Pancreas (tissue), 10 donors: ENCODE measurements around the gene SMIM8. TPM values are rescaled to one million over a fixed set of nuclear protein-coding genes. Genes with fewer than 3 reads are reported as not detected.
A peak's percentile ranks its signal among the peaks of the same experiment; 100 is the strongest.
"Not testable (repeated sequence)": the region's sequence is repeated elsewhere in the genome, so short reads cannot be mapped to it uniquely, and the experiment has no call there.

Experiments used
- ATAC-seq, 4 donors: fragments of 200-7000 bp; cut with Tn5 transposase; one replicate each; pipeline versions ENCODE4 v1.8.0 to v1.9.1; 2020; ENCODE audit warnings: mild to moderate bottlenecking in 4 of 4, moderate library complexity in 4 of 4
- DNase-seq, 6 donors: peaks; one replicate each; pipeline ENCODE4 v3.0.0-alpha.2; 2020
- FAIRE-seq: peaks from 2 replicates; lab custom pipeline; 2012; peaks lifted over from hg19 to GRCh38; lab: Jason Lieb, UNC
- H3K27ac ChIP-seq, 4 donors: fragments of 200-600 bp; sonication (generic); 1 replicate in 3 of 4; 2 replicates in 1 of 4; pipeline versions ENCODE4 v1.5.0 to v1.8.0; 2020
- H3K27me3 ChIP-seq, 4 donors: fragments of 200-600 bp; one replicate each; pipeline ENCODE4 v1.8.0; 2021
- H3K36me3 ChIP-seq, 3 donors: fragments of 200-600 bp; sonication (generic) in 1 of 3; one replicate each; pipeline versions ENCODE4 v1.5.0 to v1.8.0; 2020 to 2021
- H3K4me1 ChIP-seq, 3 donors: fragments of 200-600 bp; one replicate each; pipeline ENCODE4 v1.8.0; 2021
- H3K4me3 ChIP-seq, 4 donors: fragments of 200-600 bp; sonication (generic) in 2 of 4; one replicate each; pipeline versions ENCODE4 v1.5.0 to v1.8.0; 2020 to 2021
- H3K9me3 ChIP-seq, 4 donors: fragments of 200-600 bp; one replicate each; pipeline ENCODE4 v1.8.0; 2021
- CTCF ChIP-seq, 4 donors: fragments of 200-600 bp; sonication (generic) in 3 of 4; IDR thresholded peaks; one replicate each; pipeline versions ENCODE4 v1.5.0 to v1.8.0; 2021; ENCODE audit warnings: antibody characterized with exemption in 4 of 4
- WGBS, 2 donors: extraction: QIAGEN DNeasy Blood & Tissue Kit; methylation state at CpG; one replicate each; pipeline ENCODE4 v1.1.7; 2013; 5-methylcytosine and 5-hydroxymethylcytosine counted together
- intact Hi-C, 3 donors: fragments of 100-400 bp; cut with DNase I; formaldehyde crosslinking; loops; one replicate each; pipeline versions ENCODE4 v1.11.1 to v1.14.2; 2022
- polyA plus RNA-seq, 2 donors: library from polyadenylated mRNA; stranded (reverse); fragments of 200-250 nt; gene quantifications; one replicate each; pipeline ENCODE4 v1.2.3, GENCODE V29; 2013
- total RNA-seq, 6 donors: library from RNA; stranded (reverse); fragmentation: NEBNext Ultra II Directional in 4 of 6; extraction: Animal tissue kit (Norgen Biotek cat#: 25700) in 4 of 6; gene quantifications; one replicate each; pipeline versions ENCODE4 v1.2.1 to v1.2.4, GENCODE V29; 2021 to 2023
- donor health status: healthy with polysubstance abuse.
- donor health status: DM: no; HTN: no; CAD: no; lungs with moderate emphysema.
- donor health status: DM: no; HTN: no; CAD: no.
- donor health status: control.
- donor health status: control.
- donor health status: Bipolar disorder and iron deficiency.
- donor health status: DM: yes; HTN: yes; CAD: no.
- donor health status: DM: no; HTN: no; CAD: no.
- donor health status: DM: no; HTN: no; CAD: no.
- donor health status: DM: yes; HTN: yes; CAD: no.

The SMIM8 gene
- total and polyA plus RNA-seq, 8 donors, result 2.7 to 6.4 (median 3.9) TPM

GRCh38 chr6:87289571-87289970 is 32.8 kb upstream of the SMIM8 start:
- H3K4me3 ChIP-seq, result no peak overlapping the region
- ATAC-seq (no peak), FAIRE-seq (no peak), DNase-seq (no peak)
- no peak overlapping the region for H3K27ac ChIP-seq
- H3K27me3 ChIP-seq, result no peaks in the 10 kb centered on the region
- no peak for TF ChIP-seq CTCF (IDR thresholded peaks at IDR 0.05)
- no peaks in the 10 kb centered on the region for H3K36me3 ChIP-seq
- 72 to 85% methylated on average over 3 of the region's 3 CpGs for WGBS, 2 donors
- no peaks in the 10 kb centered on the region for H3K9me3 ChIP-seq
- intact Hi-C loops, result no loop called here
- H3K4me1 ChIP-seq, result peaks cover 0 to 5% (median 0%) of the 10 kb centered on the region in 3 donors

GRCh38 chr6:87291883-87292282 is 30.5 kb upstream of the SMIM8 start:
- TF ChIP-seq CTCF (IDR thresholded peaks at IDR 0.05), result no peak
- 18 to 28% methylated on average over 2 of the region's 2 CpGs for WGBS, 2 donors
- H3K9me3 ChIP-seq, result no peaks in the 10 kb centered on the region
- intact Hi-C loops, result no loop called here
- no peak overlapping the region for H3K4me3 ChIP-seq
- no peaks in the 10 kb centered on the region for H3K27me3 ChIP-seq
- DNase-seq (no peak), FAIRE-seq (no peak), ATAC-seq (peak in 3 of 4 donors; percentile 44 to 73 (median 60))
- H3K4me1 ChIP-seq, result peaks cover 0 to 5% (median 0%) of the 10 kb centered on the region in 3 donors
- no peak overlapping the region for H3K27ac ChIP-seq
- no peaks in the 10 kb centered on the region for H3K36me3 ChIP-seq

DNA sequence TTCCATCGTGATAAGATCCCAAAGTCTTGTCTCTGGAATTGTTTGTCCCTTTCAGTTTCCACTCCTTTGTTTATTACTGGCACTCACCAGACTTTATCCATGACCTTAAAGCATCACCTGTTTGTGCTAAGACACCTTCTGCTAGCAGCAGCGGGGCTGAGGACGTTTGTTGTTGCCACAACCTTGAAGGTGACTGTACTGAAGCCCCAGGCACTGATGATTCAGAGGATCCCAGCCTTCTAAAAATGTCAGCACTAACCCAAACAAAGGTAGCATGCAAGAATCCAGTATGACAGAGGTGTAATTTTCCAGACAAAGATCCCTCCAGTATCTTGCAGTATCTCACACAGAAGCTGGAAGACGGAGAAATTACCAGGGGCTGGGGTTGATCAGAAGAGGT is 28.9 kb upstream of the SMIM8 start:
- Histone ChIP-seq H3K27ac (no peak overlapping the region), H3K4me3 (no peak overlapping the region), H3K27me3 (no peaks in the 10 kb centered on the region), H3K9me3 (no peaks in the 10 kb centered on the region), H3K36me3 (no peaks in the 10 kb centered on the region), H3K4me1 (peaks cover 0 to 5% (median 0%) of the 10 kb centered on the region in 3 donors)
- 69 to 80% methylated on average over 4 of the region's 4 CpGs for WGBS, 2 donors
- intact Hi-C loops, result no loop called here
- no peak for FAIRE-seq
- DNase-seq, result no peak
- TF ChIP-seq CTCF (IDR thresholded peaks at IDR 0.05), result no peak
- ATAC-seq, result no peak

DNA sequence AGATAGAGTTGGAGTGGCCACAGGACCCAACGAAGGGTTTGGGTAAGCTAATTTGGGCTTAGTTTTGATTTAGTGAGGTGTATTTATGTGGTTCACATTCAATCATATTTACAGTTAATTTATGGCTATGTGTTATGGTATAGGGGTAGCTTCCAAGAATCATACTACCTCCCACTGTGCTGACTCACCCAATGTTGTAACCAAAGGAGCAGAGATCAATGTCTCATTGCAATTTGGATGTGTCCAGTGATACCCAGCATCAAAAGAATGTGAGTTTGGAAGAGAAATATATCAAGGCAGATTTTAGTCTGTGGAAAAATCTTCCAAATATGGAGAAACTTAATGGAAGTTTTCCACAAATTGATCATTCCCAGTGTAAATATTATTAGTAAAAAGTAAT is 25.3 kb upstream of the SMIM8 start:
- no peak overlapping the region for H3K4me3 ChIP-seq
- FAIRE-seq (no peak), DNase-seq (no peak), ATAC-seq (no peak)
- H3K27me3 ChIP-seq, result no peaks in the 10 kb centered on the region
- H3K36me3 ChIP-seq, result no peaks in the 10 kb centered on the region
- H3K27ac ChIP-seq, result no peak overlapping the region
- peaks cover 0 to 2% (median 0%) of the 10 kb centered on the region in 3 donors for H3K4me1 ChIP-seq
- no peak for TF ChIP-seq CTCF (IDR thresholded peaks at IDR 0.05)
- WGBS, 2 donors, result 56 to 81% methylated on average over 1 of the region's 1 CpG
- H3K9me3 ChIP-seq, result no peaks in the 10 kb centered on the region
- intact Hi-C loops, result no loop called here

GRCh38 chr6:87301277-87301676 is 21.1 kb upstream of the SMIM8 start:
- ATAC-seq, FAIRE-seq, intact Hi-C loops: not testable (repeated sequence)

More at GRCh38 chr6:87301277-87301676, 21.1 kb upstream of the SMIM8 start:
- not testable (repeated sequence) for H3K4me3 ChIP-seq, H3K9me3 ChIP-seq, H3K36me3 ChIP-seq, H3K4me1 ChIP-seq, H3K27me3 ChIP-seq, H3K27ac ChIP-seq, DNase-seq
- WGBS, 2 donors, result 67 to 76% methylated on average over 8 to 9 of the region's 9 CpGs
